Femur (tissue), 1 donor: ENCODE data around the gene GAS5.
"Not testable (repeated sequence)": the region's sequence is repeated elsewhere in the genome, so short reads cannot be mapped to it uniquely, and the experiment has no call there.

Experiments
- DNase-seq: peaks from one replicate; pipeline ENCODE4 v3.0.0-alpha.2; 2017

The GAS5 gene

GRCh38 chr1:173868266-173869020, 654 bp upstream of the GAS5 start, which contains the start of gene ZBTB37:
TSS of gene ZBTB37 (plus strand) at chr1:173868380. CDS start at chr1:173870226, 1,846 bp downstream.
- peak; percentile 93 for DNase-seq

- no peak for DNase-seq
These were observed 542 bp downstream of the GAS5 start for GRCh38 chr1:173867141-173867752.

- DNase-seq, result no peak
These were observed 1.2 kb downstream of the GAS5 start for GRCh38 chr1:173866413-173867115.

DNA sequence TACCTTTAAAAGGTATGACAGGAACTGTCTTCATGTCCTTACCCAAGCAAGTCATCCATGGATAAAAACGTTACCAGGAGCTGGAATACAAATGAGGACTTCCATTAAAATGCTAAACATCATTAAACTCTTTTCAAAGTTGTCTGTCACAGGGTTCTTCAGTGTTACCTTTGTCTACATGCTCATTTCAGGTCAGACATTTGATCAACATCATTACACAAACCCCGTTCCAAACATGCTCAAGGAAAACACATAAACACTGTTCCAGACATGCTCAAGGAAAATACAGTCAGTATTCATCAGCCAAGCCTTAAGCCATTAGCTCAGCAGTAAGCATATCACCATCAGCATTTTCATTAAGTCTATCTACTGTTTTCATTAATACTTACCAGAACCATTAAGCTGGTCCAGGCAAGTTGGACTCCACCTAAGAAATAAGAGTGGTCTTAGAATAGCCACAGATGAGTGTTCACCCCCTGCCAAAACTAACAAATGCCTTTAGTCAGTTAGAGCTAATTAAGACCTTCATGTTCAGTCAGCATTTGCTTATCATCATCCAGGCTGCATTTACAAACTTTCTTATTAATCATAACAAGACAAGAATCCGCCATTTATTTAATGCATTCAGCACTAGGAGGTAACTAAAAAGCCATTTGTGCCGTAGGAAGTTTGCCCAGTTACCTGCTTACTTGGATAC, 2.2 kb downstream of the GAS5 start:
- no peak for DNase-seq

DNA sequence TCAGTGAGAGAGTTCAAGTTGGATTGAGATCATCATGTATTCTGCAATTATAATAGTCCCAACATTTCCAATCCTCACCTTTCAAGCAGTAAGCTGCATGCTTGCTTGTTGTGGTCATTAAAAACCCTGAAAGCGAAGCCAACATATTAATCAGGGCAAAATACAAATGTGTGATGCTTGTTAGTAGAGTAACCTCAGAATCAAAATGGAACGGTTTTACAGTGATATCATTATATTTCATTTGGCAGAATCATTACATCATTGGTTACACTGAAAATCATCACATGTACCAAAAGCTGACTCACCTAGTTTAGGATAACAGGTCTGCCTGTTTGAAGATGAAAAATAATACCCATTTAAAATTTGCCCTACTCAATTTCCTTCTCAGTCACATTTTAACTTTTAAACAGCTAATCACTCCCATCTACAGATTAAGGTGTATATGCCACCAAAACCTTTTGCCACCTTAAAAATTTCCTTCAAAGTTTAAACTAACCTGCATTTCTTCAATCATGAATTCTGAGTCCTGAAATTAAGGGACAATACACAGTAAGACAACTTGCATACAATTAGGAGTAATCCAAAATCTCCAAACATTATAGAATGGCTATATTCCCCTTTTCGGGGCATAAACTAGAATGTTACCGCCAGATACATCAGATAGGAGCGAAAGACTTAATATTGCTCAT, 3.5 kb downstream of the GAS5 start:
- no peak for DNase-seq

DNA sequence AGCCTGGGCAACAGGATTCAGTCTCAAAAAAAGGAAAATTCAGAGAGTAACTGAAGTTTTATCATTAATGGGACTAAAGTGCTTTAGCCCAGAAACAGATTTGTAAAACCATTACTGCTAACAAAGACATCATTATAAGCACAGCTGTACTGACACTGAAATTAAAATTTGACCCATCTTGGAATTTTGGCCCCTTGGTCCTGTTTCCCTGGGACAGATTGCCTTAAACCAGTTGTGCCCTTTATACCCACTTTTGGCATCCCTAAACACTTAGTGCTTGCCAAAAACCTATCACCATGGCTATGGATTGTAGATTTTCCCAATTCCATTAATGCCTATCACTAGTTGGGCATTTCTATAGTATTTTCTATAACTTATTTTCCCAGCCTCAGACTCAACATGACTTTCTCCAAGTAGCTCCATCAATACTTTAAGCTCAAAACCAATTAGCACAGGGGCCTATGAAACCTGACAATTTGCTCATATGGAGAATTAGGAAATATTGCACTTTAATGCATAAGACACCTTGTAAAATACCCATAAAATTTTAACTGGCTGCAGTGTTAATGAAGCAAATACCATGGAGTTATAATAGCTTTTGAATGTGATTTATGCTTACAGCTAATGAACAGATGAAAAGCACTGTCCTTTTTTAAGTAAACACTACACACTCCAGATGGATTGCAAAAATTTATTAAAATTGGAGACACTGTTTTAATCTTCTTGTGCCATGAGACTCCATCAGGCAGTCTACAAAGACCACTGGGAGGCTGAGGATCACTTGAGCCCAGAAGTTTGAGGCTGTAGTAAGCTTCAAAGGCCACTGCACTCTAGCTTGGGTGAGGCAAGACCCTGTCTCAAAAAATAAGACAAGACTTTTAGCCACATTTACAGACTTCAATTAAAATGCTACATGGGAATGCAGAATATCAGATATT, 4.3 kb downstream of the GAS5 start:
- no peak for DNase-seq

GRCh38 chr1:173862769-173863223, 5.0 kb downstream of the GAS5 start:
- no peak for DNase-seq

DNA sequence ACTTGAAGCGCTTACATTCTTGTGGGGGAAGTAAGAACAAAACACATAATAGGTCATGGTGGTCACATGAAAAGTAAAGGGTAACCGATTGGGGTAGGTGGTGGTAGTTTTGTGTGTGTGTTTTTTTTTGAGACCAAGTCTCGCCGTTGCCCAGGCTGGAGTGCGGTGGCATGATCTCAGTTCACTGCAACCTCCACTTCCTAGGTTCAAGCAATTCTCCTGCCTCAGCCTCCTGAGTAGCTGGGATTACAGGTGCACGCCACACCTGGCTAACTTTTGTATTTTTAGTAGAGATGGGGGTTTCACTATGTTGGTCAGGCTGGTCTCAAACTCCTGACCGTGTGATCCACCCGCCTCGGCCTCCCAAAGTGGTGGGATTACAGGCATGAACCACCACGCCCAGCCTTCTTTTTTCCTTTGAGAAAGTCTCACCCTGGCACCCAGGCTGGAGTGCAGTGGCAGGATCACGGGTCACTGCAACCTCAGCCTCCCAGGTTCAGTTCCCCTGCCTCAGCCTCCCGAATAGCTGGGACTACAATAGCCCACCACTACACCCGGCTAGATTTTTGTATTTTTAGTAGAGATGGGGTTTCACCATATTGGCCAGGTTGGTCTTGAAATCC, 5.5 kb downstream of the GAS5 start:
- DNase-seq, result not testable (repeated sequence)

DNA sequence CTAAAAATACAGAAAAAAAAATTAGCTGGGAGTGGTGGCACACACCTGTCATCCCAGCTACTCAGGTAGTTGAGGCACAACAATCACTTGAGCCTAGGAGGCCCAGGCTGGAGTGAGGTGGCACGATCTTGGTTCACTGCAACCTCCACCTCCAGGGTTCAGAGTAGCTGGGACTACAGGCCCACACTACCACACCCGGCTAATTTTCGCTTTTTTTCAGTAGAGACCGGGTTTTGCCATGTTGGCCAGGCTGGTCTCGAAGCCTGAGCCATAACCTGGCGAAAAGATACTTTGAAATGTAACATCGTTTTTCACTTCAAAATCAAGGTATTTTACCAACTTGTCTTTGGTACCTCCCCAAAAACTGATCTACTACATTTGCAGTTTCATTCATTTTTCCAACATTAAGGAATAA, 6.1 kb downstream of the GAS5 start:
- DNase-seq, result no peak

- DNase-seq, result no peak
These were observed 7.7 kb downstream of the GAS5 start for GRCh38 chr1:173860065-173860464.

DNA sequence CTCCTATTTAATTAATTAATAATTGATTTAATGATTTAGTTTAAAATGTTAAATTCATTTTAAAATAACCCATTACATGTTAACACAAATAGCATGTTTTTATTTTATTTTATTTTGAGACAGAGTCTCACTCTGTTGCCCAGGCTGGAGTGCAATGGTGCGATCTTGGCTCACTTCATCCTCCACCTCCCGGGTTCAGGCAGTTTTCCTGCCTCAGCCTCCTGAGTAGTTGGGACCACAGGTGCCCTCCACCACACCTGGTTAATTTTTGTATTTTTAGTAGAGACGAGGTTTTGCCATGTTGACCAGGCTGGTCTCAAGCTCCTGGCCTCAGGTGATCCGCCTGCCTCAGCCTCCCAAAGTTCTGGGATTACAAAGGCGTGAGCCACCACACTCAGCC, 8.2 kb downstream of the GAS5 start:
- DNase-seq, result not testable (repeated sequence)

DNA sequence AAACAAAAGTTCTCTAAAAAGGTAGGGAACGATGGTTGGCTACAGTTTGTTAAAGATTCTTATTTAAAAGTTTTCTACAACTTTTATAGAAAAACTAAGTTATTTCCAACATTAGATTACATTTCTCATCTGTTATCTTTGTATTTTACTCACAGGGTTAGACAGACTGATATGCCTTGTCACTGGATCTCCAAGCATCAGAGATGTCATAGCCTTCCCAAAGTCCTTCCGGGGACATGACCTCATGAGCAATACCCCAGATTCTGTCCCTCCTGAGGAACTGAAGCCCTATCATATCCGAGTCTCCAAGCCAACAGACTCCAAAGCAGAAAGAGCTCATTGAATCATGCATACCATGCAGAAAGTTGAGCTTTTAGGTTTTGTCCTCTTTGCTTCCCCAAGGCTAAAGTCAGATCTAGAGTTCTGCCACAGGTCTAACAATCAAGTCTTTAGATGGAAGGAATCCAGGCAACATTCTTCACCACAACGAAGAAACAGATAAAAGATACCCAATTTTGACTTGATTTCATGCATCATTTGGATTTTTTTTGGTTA, 10.3 kb downstream of the GAS5 start:
- DNase-seq, result no peak

DNA sequence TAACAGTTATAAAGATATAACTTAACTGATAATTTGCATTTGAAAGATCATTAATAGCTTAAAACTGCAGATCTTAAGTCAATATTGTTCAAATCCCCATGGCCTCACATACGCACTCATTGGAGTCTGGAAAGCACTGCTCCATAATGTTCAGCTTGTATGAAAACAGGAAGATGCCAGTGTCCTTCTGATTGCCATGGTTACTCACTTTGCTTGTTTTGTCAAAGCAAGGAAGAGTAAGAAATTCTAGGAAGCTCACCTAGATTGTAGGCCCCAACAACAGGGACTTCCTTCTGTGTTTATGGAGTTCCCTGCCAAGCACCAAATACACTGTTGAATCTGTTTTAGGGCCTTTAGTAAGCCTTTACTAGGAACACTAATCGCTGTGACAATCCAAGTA, 10.9 kb downstream of the GAS5 start:
- no peak for DNase-seq

DNA sequence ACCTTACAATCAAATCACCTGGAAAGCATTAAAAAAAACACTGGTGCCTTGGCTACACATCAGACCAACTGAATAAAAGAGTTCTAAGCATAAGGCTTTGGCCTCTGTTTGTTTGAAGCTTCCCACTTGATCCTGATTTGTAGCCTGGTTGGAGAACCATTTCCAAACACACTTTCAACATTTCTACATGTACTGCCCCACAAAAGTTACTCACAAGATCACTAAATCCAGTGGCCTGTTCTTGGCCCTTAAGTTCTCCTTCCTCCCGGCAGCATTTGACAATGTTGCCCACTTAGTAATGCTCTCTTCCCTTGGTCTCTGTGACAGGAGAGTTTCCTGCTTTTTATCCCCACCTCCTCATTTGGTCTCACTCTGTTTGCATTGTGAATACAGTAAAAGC, 11.8 kb downstream of the GAS5 start:
- DNase-seq, result no peak

GRCh38 chr1:173853074-173853473, 14.7 kb downstream of the GAS5 start:
- DNase-seq, result no peak

- DNase-seq, result no peak
These were observed 15.7 kb downstream of the GAS5 start for GRCh38 chr1:173852105-173852504.

- no peak for DNase-seq
These were observed 35.0 kb downstream of the GAS5 start for GRCh38 chr1:173832748-173833147.

DNA sequence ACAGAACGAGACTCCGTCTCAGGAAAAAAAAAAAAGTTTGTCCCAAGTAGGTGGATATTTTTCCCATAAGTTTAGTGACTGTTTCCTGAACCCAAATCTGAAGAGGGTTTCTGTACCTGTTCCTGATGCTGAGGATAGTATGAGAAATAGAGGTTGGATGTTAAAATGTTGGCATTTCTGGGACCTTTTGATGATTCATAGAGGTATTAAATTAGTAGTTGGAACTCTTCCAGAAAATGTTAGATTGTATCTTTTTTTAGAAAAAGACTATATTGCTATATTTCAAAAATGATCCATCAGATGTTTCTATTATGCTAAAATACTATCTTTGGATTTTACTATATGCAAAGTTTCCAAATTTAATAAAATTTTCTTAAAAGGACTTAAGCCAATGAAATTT, 40.2 kb downstream of the GAS5 start:
- no peak for DNase-seq

GRCh38 chr1:173824315-173825081, 43.3 kb downstream of the GAS5 start, which contains the start of the genes CENPL and DARS2:
TSS of gene CENPL (minus strand) at chr1:173824883. CDS start at chr1:173811299, 13,584 bp downstream.
TSS of gene DARS2 (plus strand) at chr1:173824673. CDS start at chr1:173825230, 557 bp downstream.
- peak; percentile 98 for DNase-seq
